Measurements from ENCODE around the gene CDC40.

DNA sequence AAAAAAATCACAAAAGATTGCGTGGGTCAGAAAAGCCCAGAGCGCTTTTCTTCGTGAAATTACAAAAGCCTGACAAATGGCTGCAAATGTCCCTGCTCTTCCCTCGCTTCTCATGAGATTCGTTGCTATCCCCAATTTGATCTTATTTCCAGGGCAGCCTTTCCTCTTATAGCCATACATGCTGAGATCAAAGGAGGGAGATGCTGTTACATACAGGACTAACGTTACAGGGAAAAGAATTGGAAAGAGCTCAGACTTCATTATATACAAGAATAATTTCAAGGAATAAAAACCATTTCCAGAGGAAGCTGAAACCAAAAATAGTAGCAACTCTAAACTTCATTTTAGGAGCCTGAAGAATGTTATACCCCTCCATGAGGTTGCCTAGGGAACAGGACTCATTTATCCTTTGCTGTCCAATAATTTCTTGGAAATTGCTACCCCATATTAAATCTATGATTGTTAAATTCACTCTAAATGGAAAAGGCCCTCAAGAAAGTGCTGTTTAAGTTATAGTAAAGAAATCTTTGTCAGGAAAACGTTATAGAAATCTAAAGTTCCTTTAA lies 97.0 kb downstream of the CDC40 start:
- TF ChIP-seq, protein P1, sequence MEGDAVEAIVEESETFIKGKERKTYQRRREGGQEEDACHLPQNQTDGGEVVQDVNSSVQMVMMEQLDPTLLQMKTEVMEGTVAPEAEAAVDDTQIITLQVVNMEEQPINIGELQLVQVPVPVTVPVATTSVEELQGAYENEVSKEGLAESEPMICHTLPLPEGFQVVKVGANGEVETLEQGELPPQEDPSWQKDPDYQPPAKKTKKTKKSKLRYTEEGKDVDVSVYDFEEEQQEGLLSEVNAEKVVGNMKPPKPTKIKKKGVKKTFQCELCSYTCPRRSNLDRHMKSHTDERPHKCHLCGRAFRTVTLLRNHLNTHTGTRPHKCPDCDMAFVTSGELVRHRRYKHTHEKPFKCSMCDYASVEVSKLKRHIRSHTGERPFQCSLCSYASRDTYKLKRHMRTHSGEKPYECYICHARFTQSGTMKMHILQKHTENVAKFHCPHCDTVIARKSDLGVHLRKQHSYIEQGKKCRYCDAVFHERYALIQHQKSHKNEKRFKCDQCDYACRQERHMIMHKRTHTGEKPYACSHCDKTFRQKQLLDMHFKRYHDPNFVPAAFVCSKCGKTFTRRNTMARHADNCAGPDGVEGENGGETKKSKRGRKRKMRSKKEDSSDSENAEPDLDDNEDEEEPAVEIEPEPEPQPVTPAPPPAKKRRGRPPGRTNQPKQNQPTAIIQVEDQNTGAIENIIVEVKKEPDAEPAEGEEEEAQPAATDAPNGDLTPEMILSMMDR (IDR thresholded peaks at IDR 0.05), result no peak
- TF ChIP-seq ZFX (IDR thresholded peaks at IDR 0.05; ENCODE audit: borderline replicate concordance), result no peak

Data from 22Rv1 (cell line).